ENCODE data around the gene PTPRB. TPM values are rescaled to one million over a fixed set of nuclear protein-coding genes. Genes with fewer than 3 reads are reported as not detected.

Gene PTPRB
- total and polyA plus RNA-seq, 2 of the 4 experiments (the other 2 are of a cell fraction), result 4.1 to 6.5 TPM

DNA sequence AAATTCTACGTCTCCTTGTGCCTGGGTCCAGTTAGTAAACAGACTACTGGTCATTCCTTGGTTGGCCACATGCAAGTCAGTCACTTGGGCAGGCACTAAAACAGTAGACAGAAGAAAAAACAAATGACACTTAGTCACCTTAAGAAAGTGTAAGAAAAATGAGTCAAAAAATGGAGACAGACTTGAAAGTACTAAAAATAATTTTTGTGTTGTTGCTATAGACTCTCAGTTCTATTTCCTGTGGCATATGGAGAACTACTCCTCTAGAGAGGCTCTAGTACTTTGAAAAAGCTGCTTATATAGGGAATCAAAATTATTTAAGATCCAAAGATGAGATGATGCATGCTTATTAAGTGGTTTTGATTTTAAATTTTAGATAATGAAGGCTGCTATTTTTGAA is 56.0 kb downstream of the PTPRB start:
- H2BK20ac ChIP-seq (ENCODE audit: low read depth, low read length), result no peak overlapping the region
- no peak overlapping the region for H3K9ac ChIP-seq (ENCODE audit: low read depth, low read length)
- H3K4me2 ChIP-seq (ENCODE audit: low read depth, low read length), result no peak overlapping the region
- no peak overlapping the region for H3K14ac ChIP-seq (replicated peaks; ENCODE audit: low read depth, low read length)
- BruUV-seq (replicated peaks), result no TSS peak
- H4K91ac ChIP-seq (ENCODE audit: insufficient read depth, low read depth, low read length), result no peak overlapping the region
- H2AK5ac ChIP-seq (ENCODE audit: low read depth, low read length), result no peak overlapping the region
- H4K5ac ChIP-seq (ENCODE audit: low read depth, low read length), result no peak overlapping the region
- intact Hi-C loops (cut with micrococcal nuclease), result no loop called here
- H3K23ac ChIP-seq (ENCODE audit: low read depth, low read length), result no peak overlapping the region
- ChIA-PET CTCF (interaction anchor here (0.6 to 1.2 kb wide), 3 partner anchors 9 to 672 kb away, joined by 3 to 5 read pairs (median 3); no protein-coding TSS in a partner anchor), POLR2A (ENCODE audit: unreplicated experiment) (no interaction called here)
- H3K36me3 ChIP-seq (ENCODE audit: control insufficient read depth, insufficient read depth, low read length), result no peaks in the 10 kb centered on the region
- in situ Hi-C loops (cut with MboI; ENCODE audit: low sequenced_read_pairs), result no loop called here
- H3K27me3 ChIP-seq (ENCODE audit: control insufficient read depth, insufficient read depth, low read length), result no peaks in the 10 kb centered on the region
- dilution Hi-C loops (cut with HindIII; ENCODE audit: low sequenced_read_pairs, unreplicated experiment), result no loop called here
- H3K18ac ChIP-seq (ENCODE audit: low read depth, low read length), result no peak overlapping the region
- H3K79me1 ChIP-seq (ENCODE audit: low read depth in 1 of 2, low read length in 2 of 2), result no peaks in the 10 kb centered on the region
- H3K27ac ChIP-seq (ENCODE audit: insufficient read depth, low read length), result no peak overlapping the region
- H3K9me1 ChIP-seq (ENCODE audit: insufficient read depth, low read length), result no peaks in the 10 kb centered on the region
- no peak overlapping the region for H2AFZ ChIP-seq (replicated peaks; ENCODE audit: low read length, poor library complexity)
- H3K4me1 ChIP-seq (ENCODE audit: control insufficient read depth, insufficient read depth, low read length), result no peaks in the 10 kb centered on the region
- no peaks in the 10 kb centered on the region for H4K20me1 ChIP-seq (ENCODE audit: insufficient read depth, low read length)
- ATAC-seq (ENCODE audit: low read depth), result no peak
- H4K8ac ChIP-seq (ENCODE audit: low read depth in 2 of 2, low read length in 2 of 2), result no peak overlapping the region
- H3K56ac ChIP-seq (ENCODE audit: extremely low read depth, insufficient read depth, low read length), result no peak overlapping the region
- no peak overlapping the region for H3K4ac ChIP-seq (ENCODE audit: low read depth, low read length)
- no peak for TF ChIP-seq CHD1 (IDR thresholded peaks at IDR 0.05; ENCODE audit: low read depth, low read length)
- TF ChIP-seq MXI1 (IDR thresholded peaks at IDR 0.05; ENCODE audit: borderline replicate concordance, low read depth, low read length), result no peak
- TF ChIP-seq MAFK (IDR thresholded peaks at IDR 0.05; ENCODE audit: low read depth, low read length), result no peak
- TF ChIP-seq POLR2A (IDR thresholded peaks at IDR 0.05; ENCODE audit: low read depth, low read length), result no peak
- TF ChIP-seq CEBPB (IDR thresholded peaks at IDR 0.05; ENCODE audit: low read depth, low read length), result no peak
- TF ChIP-seq RFX5 (IDR thresholded peaks at IDR 0.05; ENCODE audit: low read depth, low read length), result no peak
- no peak for TF ChIP-seq RAD21 (IDR thresholded peaks at IDR 0.05; ENCODE audit: low read length)
- no peak for TF ChIP-seq BHLHE40 (IDR thresholded peaks at IDR 0.05; ENCODE audit: low read depth, low read length)
- TF ChIP-seq, protein P1, sequence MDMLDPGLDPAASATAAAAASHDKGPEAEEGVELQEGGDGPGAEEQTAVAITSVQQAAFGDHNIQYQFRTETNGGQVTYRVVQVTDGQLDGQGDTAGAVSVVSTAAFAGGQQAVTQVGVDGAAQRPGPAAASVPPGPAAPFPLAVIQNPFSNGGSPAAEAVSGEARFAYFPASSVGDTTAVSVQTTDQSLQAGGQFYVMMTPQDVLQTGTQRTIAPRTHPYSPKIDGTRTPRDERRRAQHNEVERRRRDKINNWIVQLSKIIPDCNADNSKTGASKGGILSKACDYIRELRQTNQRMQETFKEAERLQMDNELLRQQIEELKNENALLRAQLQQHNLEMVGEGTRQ (IDR thresholded peaks at IDR 0.05; ENCODE audit: low read depth, low read length), result no peak
- TF ChIP-seq, protein P2, sequence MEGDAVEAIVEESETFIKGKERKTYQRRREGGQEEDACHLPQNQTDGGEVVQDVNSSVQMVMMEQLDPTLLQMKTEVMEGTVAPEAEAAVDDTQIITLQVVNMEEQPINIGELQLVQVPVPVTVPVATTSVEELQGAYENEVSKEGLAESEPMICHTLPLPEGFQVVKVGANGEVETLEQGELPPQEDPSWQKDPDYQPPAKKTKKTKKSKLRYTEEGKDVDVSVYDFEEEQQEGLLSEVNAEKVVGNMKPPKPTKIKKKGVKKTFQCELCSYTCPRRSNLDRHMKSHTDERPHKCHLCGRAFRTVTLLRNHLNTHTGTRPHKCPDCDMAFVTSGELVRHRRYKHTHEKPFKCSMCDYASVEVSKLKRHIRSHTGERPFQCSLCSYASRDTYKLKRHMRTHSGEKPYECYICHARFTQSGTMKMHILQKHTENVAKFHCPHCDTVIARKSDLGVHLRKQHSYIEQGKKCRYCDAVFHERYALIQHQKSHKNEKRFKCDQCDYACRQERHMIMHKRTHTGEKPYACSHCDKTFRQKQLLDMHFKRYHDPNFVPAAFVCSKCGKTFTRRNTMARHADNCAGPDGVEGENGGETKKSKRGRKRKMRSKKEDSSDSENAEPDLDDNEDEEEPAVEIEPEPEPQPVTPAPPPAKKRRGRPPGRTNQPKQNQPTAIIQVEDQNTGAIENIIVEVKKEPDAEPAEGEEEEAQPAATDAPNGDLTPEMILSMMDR (conservative IDR thresholded peaks at IDR 0.05; ENCODE audit: low read depth, low read length), result no peak
- TF ChIP-seq MAZ (IDR thresholded peaks at IDR 0.05; ENCODE audit: borderline replicate concordance, low read depth, low read length), result no peak
- TF ChIP-seq, protein P3, sequence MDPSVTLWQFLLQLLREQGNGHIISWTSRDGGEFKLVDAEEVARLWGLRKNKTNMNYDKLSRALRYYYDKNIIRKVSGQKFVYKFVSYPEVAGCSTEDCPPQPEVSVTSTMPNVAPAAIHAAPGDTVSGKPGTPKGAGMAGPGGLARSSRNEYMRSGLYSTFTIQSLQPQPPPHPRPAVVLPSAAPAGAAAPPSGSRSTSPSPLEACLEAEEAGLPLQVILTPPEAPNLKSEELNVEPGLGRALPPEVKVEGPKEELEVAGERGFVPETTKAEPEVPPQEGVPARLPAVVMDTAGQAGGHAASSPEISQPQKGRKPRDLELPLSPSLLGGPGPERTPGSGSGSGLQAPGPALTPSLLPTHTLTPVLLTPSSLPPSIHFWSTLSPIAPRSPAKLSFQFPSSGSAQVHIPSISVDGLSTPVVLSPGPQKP (IDR thresholded peaks at IDR 0.05; ENCODE audit: borderline replicate concordance, low read depth, low read length), result no peak
- TF ChIP-seq FOS (IDR thresholded peaks at IDR 0.05; ENCODE audit: low read depth, low read length), result no peak
- no peak for TF ChIP-seq NFE2L2 (IDR thresholded peaks at IDR 0.05; ENCODE audit: low read depth, low read length)
- no peak for TF ChIP-seq RCOR1 (IDR thresholded peaks at IDR 0.05; ENCODE audit: insufficient replicate concordance, low read length)
- no peak for TF ChIP-seq SMC3 (IDR thresholded peaks at IDR 0.05; ENCODE audit: low read depth, low read length)
- no CpG with 5 or more reads among the region's 1 CpG for WGBS, 2 experiments (ENCODE audit: extremely low coverage in 2 of 2, insufficient read length in 1 of 2)
- H2BK120ac ChIP-seq (ENCODE audit: low read depth, low read length), result no peak overlapping the region
- DNase-seq, result no peak
- H3K9me3 ChIP-seq (ENCODE audit: control insufficient read depth, insufficient read depth, low read length), result no peaks in the 10 kb centered on the region
- no peak overlapping the region for H3K4me3 ChIP-seq (ENCODE audit: insufficient read depth, low read depth, low read length)
- no peak overlapping the region for H2BK5ac ChIP-seq (ENCODE audit: low read depth, low read length, poor library complexity, severe bottlenecking)
- H2AK9ac ChIP-seq (replicated peaks; ENCODE audit: low read depth, low read length, poor library complexity), result no peak overlapping the region
- H2BK15ac ChIP-seq (ENCODE audit: low read depth, low read length), result no peak overlapping the region
